Stimulated activated CD4-positive, alpha-beta T cell treated with anti-CD3 and anti-CD28 coated beads, TNF-alpha, amount 100 ng/mL, for 4 hours (primary cell): Measurements from ENCODE around the gene MYZAP.

Source experiments
- DNase-seq, 3 experiments: peaks; one replicate each; pipeline ENCODE4 v3.0.0-alpha.2; 2020; ENCODE audit warnings: low read depth in 3 of 3

MYZAP gene

DNA sequence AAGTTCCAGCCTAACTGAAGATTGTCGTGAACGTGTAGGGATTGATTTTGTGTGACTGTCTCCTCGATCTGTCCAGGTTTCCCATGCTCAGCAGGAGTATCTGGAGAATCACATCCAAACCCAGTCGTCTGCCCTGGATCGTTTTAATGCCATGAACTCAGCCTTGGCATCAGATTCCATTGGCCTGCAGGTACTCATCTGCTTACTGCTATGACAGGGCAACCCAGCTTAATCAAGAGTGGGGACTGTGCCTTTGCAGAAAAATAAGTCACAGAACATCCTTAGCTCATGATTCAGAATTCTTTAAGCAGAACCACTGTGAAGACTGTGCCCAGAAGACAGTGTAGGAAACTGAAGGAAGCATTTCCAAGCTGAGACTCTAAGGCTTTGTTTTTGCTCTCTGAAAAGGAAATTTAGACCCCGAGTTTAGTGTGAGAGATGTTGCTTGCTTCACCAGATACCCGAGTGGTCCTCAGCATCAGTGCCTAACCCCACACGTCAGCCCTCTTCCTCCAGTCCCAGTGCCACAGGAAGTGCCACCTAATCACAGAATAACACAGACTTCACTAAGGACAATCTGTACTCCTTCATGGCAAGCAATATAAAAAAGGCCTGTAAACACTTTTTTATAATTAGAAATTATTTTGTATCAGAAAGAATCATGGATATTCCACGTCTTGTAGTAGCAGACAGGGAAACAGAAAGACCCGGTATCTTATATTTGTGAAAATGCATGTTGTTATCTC lies 34.2 kb downstream of the MYZAP start:
- no peak for DNase-seq

GRCh38 chr15:57626713-57627440 lies 35.2 kb downstream of the MYZAP start:
- DNase-seq, result no peak

DNA sequence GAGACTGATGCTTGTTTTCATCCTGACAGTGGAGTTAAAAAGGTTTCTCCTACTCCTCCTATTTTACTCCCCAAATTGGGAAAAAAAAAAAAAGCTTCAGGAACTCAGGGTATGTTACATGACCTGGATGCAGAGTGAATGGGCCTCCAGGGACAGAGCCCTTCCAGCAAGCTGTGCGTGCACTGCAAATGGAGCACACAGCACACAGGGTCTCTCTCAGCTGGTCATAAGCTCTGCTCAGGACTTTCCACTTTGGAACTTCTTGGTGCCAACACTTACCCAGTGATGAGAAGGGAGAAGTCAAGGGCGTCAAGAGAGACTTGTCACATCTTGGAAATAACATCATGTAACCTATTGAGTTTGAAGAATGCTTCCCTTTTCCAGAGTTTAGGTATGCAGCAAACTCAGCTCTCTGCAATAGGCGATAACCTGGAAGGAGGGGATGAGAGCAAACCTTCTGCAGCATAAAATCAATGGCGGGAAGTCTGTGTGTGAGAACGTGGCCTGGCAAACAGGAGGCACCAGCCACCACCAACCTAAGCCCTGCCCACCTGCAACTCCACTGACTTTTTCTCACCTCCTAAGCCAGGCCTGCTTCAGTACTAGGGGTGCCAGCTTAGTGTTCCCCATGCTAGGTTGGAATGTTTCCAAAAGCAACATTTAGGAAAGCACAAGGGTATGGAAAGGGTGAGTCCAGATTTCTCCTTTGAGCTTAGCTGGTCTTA lies 39.8 kb downstream of the MYZAP start:
- no peak for DNase-seq

GRCh38 chr15:57634290-57634689 lies 42.6 kb downstream of the MYZAP start:
- DNase-seq, result no peak

GRCh38 chr15:57635300-57635909 lies 43.7 kb downstream of the MYZAP start:
- DNase-seq, result no peak

DNA sequence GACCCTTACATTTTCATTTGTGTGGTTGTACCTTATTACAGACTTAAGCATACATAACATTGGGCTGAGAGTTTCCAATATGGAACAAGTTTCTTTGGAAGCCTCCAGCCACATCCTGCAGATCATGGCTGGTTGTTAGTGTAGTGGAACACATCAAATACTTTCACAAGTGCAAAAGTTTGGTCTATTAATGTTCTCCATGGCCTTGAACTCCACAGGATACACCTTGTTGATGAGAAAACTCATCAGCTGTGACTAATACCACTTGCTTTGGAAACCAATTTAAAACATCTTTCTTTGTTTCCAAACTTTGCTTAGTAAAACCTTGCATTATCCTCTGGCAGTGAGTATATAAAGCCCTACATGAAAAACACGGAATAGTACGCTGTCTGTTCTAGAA lies 46.1 kb downstream of the MYZAP start:
- DNase-seq, result no peak

DNA sequence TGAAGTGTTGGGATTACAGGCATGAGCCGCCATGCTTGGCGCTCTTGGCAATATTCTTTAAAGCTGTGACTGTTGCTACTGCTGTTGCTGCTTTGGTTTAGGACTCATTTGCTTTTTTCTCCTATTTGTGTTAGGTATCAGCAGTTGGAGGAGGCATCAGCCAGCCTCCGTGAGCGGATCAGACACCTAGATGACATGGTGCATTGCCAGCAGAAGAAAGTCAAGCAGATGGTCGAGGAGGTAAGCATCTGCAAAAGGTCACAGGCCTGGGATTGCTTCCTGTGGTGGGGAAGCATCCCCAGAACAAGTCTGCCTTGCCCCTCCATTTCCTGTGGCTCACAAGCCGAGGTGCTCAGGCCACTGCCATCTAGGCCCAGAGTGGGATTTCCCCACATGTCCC lies 47.6 kb downstream of the MYZAP start:
- no peak for DNase-seq

- DNase-seq, result no peak
These were observed 49.4 kb downstream of the MYZAP start for GRCh38 chr15:57640930-57641682.

DNA sequence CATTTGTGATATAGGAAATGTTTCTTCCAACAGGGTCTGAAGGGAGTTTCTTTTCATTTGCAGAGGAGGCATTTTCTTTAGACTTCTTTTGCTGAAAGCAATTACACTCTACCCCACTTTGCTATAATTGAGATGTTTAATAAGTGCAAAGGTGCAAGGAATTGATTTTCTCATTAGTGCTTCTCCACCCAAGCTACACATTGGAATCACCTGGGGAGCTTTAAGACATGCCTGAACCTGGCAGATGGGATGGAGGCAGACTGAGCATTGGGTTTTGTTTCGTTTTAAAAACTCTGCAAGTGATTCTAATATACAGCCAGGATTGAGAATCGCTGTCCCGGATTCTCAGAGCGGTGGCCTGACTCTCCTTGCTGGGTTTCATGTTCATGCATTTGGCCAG lies 52.1 kb downstream of the MYZAP start:
- DNase-seq, result no peak

DNA sequence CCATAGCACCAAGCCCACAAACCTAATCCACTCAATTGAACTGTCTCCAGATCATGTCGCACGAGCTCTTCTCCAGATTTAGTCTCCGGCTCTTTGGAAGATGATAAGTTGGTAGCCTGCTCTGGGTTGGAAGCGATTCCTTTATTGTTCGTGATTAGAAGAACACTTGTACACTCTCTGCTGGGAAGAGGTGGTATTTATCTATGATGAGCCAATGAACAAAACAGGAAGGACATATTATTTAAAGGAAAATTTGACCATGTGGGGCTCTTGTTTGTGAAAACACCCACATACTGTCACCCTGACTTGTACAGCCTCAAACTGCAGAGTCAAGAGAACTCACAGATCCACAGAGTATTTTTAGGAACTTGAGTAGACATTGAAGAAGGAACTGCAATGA lies 54.4 kb downstream of the MYZAP start:
- no peak for DNase-seq

DNA sequence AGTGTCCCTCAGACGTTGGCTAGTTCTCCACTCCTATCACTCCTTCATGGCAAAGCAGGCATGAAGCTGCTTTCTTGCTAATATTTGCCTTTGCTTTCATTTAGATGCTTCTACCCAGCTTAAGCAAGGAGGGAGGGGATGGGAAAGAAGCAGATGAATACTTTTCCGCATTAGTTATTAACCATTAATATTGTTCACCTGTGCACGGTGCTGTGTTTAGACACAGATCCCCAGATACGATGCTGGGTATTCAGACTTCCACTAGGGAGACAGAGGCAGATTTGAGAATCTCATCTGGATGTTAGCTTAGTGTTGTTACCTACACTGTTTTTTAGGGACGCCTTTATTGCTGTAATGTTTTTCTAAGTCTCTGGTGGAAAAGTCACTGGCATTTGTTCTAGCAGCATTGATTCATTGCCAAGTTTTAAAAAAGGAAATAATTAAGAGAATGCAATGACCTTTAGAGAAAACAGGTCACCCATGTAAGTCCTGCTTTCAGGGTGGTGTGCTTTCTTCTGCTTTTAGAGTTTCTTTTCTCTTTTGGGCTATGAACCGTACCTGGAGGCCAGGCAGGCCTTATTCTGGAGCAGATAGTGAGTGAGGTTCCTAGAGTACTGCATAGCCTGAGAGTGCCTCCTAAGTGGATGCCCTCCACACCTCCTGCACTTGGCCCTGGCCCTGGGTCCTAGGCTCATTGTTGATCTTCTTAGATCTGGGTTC lies 55.5 kb downstream of the MYZAP start:
- no peak for DNase-seq

DNA sequence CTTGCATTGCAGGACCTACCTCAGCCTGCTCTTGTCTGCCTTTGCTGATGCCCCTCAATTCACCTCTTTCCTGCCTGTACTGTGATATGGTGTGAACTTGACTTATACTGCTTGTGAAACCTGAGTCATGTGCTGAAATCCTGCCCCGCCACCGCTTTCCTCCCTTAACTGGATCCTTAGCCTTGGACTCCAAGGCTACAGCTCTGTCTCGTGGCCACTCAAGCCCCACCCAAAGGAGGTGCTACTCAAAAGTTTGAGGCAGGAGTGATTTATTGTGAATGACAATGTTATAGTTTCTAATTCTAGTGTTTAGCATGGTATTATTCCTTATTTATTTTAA lies 56.1 kb downstream of the MYZAP start:
- DNase-seq, result no peak

- DNase-seq, result no peak
These were observed 57.4 kb downstream of the MYZAP start for GRCh38 chr15:57649138-57649537.

DNA sequence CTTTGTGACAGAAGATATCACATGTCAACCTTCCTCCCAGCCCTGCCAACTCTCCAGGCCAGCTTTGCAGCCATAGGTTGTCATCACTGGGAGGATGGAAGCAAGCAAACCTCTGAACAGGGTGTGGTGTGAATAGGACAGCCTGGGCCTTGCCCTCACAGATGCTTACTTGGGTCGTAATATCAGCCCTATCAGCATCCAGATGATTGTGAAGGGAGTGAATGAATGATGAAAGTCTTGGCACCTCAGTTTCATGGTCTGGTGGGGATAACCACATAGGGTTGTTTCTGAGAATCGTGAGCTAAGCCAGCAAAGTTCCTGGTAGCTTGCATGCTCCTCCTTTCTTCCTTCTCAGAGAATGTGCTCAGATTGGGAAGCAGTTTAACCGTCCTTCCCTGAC lies 59.7 kb downstream of the MYZAP start:
- DNase-seq, result no peak

DNA sequence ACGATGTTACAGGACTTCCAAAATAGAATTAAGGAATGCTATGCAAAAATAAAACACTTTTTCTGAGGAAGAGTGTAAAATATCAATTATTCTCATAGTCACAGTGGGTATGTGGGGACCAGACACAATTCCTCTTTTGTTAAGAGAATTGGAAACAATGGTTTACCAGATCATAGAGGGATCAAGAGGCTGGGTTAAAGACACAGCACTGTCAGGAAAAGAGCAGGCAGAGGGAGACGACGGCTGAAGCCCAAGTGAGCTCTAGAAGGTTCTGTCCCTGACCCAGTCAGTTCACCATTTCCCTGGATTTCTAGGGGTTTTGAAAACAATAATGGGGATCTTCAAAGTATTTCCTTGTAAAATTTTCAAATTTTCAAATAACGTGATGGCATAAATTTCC lies 60.8 kb downstream of the MYZAP start:
- no peak for DNase-seq

DNA sequence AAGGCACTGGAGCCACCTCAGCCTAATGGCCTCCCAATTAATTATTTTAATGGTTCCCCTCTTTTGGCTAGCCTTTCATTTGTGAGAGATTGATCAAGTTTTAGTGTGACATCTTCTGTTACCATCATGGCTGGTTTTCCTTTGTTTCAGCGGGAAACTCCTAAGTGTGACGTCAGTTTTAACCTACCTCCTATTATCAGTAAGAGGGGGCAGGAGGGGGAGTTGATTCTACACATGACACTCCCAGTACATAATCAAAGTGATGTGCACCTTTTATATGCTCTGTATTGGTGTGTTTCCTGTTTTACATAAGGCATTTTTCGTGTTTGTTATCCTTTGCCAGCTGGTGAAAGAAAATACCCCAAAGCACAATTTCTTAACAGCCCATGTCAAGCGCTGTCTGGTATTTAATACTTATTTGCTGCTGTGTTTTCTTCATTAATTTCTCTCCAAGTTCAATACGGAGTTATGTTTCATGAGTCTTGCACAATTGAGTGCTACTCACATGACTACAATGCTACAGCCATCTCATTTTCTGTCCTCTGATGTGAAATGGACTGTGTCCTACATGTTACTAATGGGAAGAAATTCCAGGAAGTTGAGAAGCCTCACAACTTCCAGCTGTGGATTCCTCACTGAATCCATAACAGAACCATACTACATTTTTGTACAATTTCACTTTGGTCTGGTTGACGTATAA lies 62.6 kb downstream of the MYZAP start:
- DNase-seq, result no peak

GRCh38 chr15:57655053-57655452 lies 63.3 kb downstream of the MYZAP start:
- DNase-seq, result no peak

GRCh38 chr15:57655809-57656208 lies 64.1 kb downstream of the MYZAP start:
- DNase-seq, result no peak

DNA sequence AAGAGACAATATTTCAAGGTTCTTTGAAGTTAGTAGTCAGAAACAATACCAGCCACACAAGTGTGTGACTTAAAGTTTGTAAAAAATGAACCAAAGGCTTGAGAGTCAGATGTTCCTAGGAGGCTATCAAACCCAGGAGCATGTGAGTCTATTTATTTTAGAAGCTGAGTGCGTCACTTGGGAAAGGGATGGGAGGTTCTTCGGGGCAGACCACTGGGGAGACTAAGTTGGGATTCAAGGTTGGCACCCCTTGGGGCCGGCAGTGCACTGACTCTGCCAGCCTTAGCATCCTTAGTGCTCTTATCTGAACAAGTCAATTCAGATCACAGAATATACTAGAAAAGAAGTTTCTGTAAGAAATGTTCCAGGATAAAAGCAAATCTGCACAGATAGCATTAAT lies 64.7 kb downstream of the MYZAP start:
- DNase-seq, result no peak

DNA sequence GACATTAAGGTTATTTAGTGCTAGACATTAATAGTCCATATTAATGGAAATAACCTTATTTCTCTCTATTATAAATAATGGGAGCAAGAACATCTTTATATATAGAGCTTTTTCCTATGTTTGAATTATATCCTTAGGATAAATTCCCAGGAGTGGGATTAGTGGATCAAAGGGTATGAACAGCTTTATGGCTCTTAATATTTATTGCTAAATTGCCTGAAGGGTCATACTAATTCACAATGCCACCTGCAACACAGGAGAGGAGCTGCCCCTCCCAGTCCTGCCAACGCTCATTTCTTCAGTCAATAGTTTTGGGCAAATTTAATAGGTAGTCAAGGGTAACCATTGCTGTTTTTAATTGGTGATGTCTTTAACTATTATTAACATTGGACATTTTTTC lies 65.9 kb downstream of the MYZAP start:
- no peak for DNase-seq
